Psoas muscle (tissue), 8 donors: ENCODE results near the gene CTRB1. TPM values are rescaled to one million over a fixed set of nuclear protein-coding genes. Genes with fewer than 3 reads are reported as not detected.
A peak's percentile ranks its signal among the peaks of the same experiment; 100 is the strongest.
"Not testable (repeated sequence)": the region's sequence is repeated elsewhere in the genome, so short reads cannot be mapped to it uniquely, and the experiment has no call there.

ENCODE experiments used
- ATAC-seq, 4 donors: fragments of 200-7000 bp; cut with Tn5 transposase; one replicate each; pipeline ENCODE4 v1.9.1; 2020; ENCODE audit warnings: moderate library complexity in 3 of 4, mild to moderate bottlenecking in 2 of 4
- DNase-seq, 2 donors: peaks; one replicate each; pipeline ENCODE4 v3.0.0-alpha.2; 2020
- H3K27ac ChIP-seq: fragments of 200-600 bp; one replicate; pipeline ENCODE4 v1.8.0; 2022
- H3K27me3 ChIP-seq, 3 donors: fragments of 200-600 bp in 1 of 3; one replicate each; pipeline versions ENCODE4 v1.6.1 to v1.8.0; 2013 to 2022; ENCODE audit warnings: low read length in 2 of 3, mild to moderate bottlenecking in 2 of 3, moderate library complexity in 1 of 3; ENCODE audit not compliant: insufficient read depth in 3 of 3
- H3K36me3 ChIP-seq, 2 donors: fragments of 200-600 bp in 1 of 2; one replicate each; pipeline versions ENCODE4 v1.6.1 to v1.8.0; 2013 to 2022; ENCODE audit warnings: low read depth in 1 of 2, mild to moderate bottlenecking in 1 of 2, moderate library complexity in 1 of 2; ENCODE audit not compliant: insufficient read depth in 1 of 2
- H3K4me1 ChIP-seq: fragments of 200-600 bp; one replicate; pipeline ENCODE4 v1.8.0; 2022
- H3K4me3 ChIP-seq: fragments of 200-600 bp; one replicate; pipeline ENCODE4 v1.8.0; 2022; ENCODE audit warnings: mild to moderate bottlenecking
- H3K9me3 ChIP-seq: fragments of 200-600 bp; one replicate; pipeline ENCODE4 v1.8.0; 2022
- CTCF ChIP-seq: fragments of 200-600 bp; IDR thresholded peaks from one replicate; pipeline ENCODE4 v1.8.0; 2022; ENCODE audit warnings: antibody characterized with exemption
- WGBS, 3 donors: extraction: QIAGEN DNeasy Blood & Tissue Kit; methylation state at CpG; one replicate each; pipeline versions ENCODE4 v1.1.6 to v1.1.7; 2013; 5-methylcytosine and 5-hydroxymethylcytosine counted together
- intact Hi-C, 2 donors: fragments of 100-400 bp; cut with DNase I; formaldehyde crosslinking; loops; one replicate each; pipeline versions ENCODE4 v1.11.0 to v1.14.2; 2022
- polyA plus RNA-seq, 3 donors: library from polyadenylated mRNA; stranded (reverse); fragments of 200-250 nt; gene quantifications; one replicate each; pipeline ENCODE4 v1.2.3, GENCODE V29; 2013
- total RNA-seq, 4 donors: library from RNA; stranded (reverse); fragmentation: NEBNext Ultra II Directional in 2 of 4; extraction: Animal tissue kit (Norgen Biotek cat#: 25700) in 2 of 4; gene quantifications; one replicate each; pipeline versions ENCODE4 v1.2.1 to v1.2.4, GENCODE V29; 2021 to 2023
- donor health status: healthy with polysubstance abuse.
- donor health status: DM: no; HTN: no; CAD: no; lungs with moderate emphysema.
- donor health status: Bipolar disorder and iron deficiency.
- donor health status: healthy.
- donor health status: DM: yes; HTN: yes; CAD: no.
- donor health status: DM: no; HTN: no; CAD: no.
- donor health status: DM: no; HTN: no; CAD: no.
- donor health status: DM: yes; HTN: yes; CAD: no.

Gene CTRB1
- total and polyA plus RNA-seq, 7 donors, result 0.03 to 3.9 (median 1.2) TPM; not detected in 2

GRCh38 chr16:75266738-75267630 lies 48.2 kb downstream of the CTRB1 start:
- DNase-seq, result no peak
- peak overlapping the region; percentile 99 for H3K27ac ChIP-seq
- H3K36me3 ChIP-seq, result peaks cover 0 to 11% of the 10 kb centered on the region in 2 donors
- H3K9me3 ChIP-seq, result no peaks in the 10 kb centered on the region
- intact Hi-C loops, result no loop called here
- H3K4me3 ChIP-seq, result peak overlapping the region; percentile 100
- H3K4me1 ChIP-seq, result peaks cover 54% of the 10 kb centered on the region
- no peak for ATAC-seq
- H3K27me3 ChIP-seq, result no peaks in the 10 kb centered on the region
- no peak for TF ChIP-seq CTCF
- 41 to 61% (median 54%) methylated on average over 21 to 27 of the region's 27 CpGs for WGBS, 3 donors

GRCh38 chr16:75267631-75268264 lies 49.0 kb downstream of the CTRB1 start:
- no peak for TF ChIP-seq CTCF
- Histone ChIP-seq H3K4me3 (peak overlapping the region; percentile 100), H3K9me3 (no peaks in the 10 kb centered on the region), H3K4me1 (peaks cover 46% of the 10 kb centered on the region), H3K36me3 (peaks cover 0 to 7% of the 10 kb centered on the region in 2 donors), H3K27me3 (no peaks in the 10 kb centered on the region), H3K27ac (peak overlapping the region; percentile 99)
- intact Hi-C loops, result no loop called here
- DNase-seq (peak; percentile 76 to 91), ATAC-seq (peak; percentile 71 to 76 (median 74))
- 34 to 43% (median 41%) methylated on average over 10 of the region's 10 CpGs for WGBS, 3 donors

- ATAC-seq, H3K27ac ChIP-seq, H3K4me3 ChIP-seq, DNase-seq, H3K36me3 ChIP-seq, H3K27me3 ChIP-seq, intact Hi-C loops, H3K9me3 ChIP-seq: not testable (repeated sequence)
- WGBS, 3 donors, result 55 to 78% (median 72%) methylated on average over 9 of the region's 9 CpGs
- H3K4me1 ChIP-seq, result peaks cover 30% of the 10 kb centered on the region
Measured at GRCh38 chr16:75269358-75269757, 50.6 kb downstream of the CTRB1 start.

GRCh38 chr16:75271441-75272096 lies 52.8 kb downstream of the CTRB1 start:
- WGBS, 3 donors, result 50 to 65% (median 56%) methylated on average over 6 of the region's 6 CpGs
- ATAC-seq, result no peak
- TF ChIP-seq CTCF, result no peak
- Histone ChIP-seq H3K27me3 (no peaks in the 10 kb centered on the region), H3K4me1 (peaks cover 20% of the 10 kb centered on the region), H3K4me3 (no peak overlapping the region), H3K36me3 (no peaks in the 10 kb centered on the region), H3K27ac (no peak overlapping the region), H3K9me3 (no peaks in the 10 kb centered on the region)
- no peak for DNase-seq
- intact Hi-C loops, result no loop called here

- H3K27ac ChIP-seq, result no peak overlapping the region
- intact Hi-C loops, result no loop called here
- ATAC-seq, result no peak
- H3K27me3 ChIP-seq, result no peaks in the 10 kb centered on the region
- TF ChIP-seq CTCF, result no peak
- 28 to 35% (median 34%) methylated on average over 12 of the region's 12 CpGs for WGBS, 3 donors
- H3K4me1 ChIP-seq, result peaks cover 14% of the 10 kb centered on the region
- no peak overlapping the region for H3K4me3 ChIP-seq
- H3K36me3 ChIP-seq, result no peaks in the 10 kb centered on the region
- no peak for DNase-seq
- H3K9me3 ChIP-seq, result no peaks in the 10 kb centered on the region
Measured at GRCh38 chr16:75272097-75272551, 53.3 kb downstream of the CTRB1 start.

- H3K4me3 ChIP-seq, H3K27me3 ChIP-seq, DNase-seq, H3K36me3 ChIP-seq, intact Hi-C loops, H3K27ac ChIP-seq, H3K9me3 ChIP-seq, ATAC-seq: not testable (repeated sequence)
- WGBS, 3 donors, result 92 to 95% (median 92%) methylated on average over 10 of the region's 10 CpGs
- H3K4me1 ChIP-seq, result peaks cover 10% of the 10 kb centered on the region
Measured at GRCh38 chr16:75272629-75273028, 53.8 kb downstream of the CTRB1 start.
